GM18520 (cell line): ENCODE measurements around the gene LRMDA.

Experiments
- ATAC-seq: cut with Tn5 transposase; IDR thresholded peaks from one replicate; pipeline ENCODE4 v1.9.1; 2021; ENCODE audit not compliant: unreplicated experiment

Gene LRMDA

GRCh38 chr10:76544789-76545188, 1113.4 kb downstream of the LRMDA start:
- ATAC-seq = no peak

- no peak for ATAC-seq
These were observed 1115.0 kb downstream of the LRMDA start for GRCh38 chr10:76546411-76546810.

DNA sequence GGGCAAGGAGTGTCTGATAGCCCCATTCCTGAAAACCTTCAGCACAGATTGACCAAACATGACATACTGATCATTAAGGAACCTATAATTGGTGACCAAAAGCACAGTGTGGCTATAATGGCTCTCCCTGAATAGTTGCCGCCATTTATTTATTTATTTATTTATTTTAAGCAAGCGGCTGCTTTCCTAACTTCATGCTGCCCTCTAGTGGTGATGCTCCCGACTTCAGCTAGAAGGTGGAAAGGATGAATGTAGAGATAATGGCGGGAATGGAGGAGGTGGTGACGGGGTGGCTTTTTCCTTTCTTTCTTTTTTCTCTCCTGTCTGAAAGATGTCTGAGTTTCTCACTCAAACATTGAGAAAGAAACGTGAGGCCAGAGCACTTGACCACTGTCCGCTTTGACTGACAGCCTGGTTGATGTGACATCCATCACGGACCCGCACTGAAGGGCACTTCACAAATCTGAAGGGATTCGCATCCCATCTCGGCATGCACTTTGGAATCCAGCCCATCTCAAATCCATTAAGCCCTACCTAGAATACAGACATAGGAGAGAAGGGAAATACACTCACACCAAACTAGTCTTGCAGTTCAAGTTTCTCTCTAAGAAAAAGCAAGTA, 1116.0 kb downstream of the LRMDA start:
- no peak for ATAC-seq

- no peak for ATAC-seq
These were observed 1117.3 kb downstream of the LRMDA start for GRCh38 chr10:76548716-76549115.

GRCh38 chr10:76549171-76549570, 1117.7 kb downstream of the LRMDA start:
- no peak for ATAC-seq

GRCh38 chr10:76550806-76551205, 1119.4 kb downstream of the LRMDA start:
- no peak for ATAC-seq

- no peak for ATAC-seq
These were observed 1120.9 kb downstream of the LRMDA start for GRCh38 chr10:76552091-76552873.

DNA sequence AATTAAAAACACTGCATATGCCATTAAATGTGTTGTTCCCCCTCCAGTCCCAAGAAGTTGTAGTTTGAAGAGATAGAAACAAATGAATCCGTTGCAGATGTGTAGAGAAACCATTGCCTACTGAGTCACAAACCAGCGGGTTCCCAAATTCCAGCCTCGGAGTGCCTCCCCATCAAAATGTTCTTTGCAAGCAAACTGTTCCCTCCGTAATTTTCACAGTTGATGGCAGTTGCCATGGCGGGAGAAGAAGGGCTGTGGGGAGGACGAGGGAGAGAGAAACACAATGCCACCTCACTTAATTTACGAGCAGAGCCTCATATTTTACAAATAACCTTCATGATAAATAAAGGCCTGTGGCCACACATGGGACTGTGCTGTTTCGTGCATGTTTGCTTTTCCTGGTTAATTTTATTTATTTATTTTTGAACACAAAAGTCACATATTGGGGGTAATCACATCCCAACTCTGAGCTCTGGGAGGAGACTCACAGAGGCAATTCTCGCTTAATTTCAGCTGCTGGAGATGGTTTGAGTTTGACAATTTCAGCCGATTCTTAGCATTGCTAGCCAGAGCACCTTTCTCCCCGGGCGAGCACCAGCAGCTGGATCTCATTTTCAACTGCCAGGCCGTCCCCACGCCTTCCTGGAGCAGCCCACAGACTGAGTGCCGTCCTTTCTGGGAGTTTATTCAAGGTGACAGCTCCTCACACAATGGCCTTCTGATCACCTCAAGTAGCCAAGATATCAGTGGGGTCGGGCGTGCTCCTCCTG, 1122.0 kb downstream of the LRMDA start:
- no peak for ATAC-seq

DNA sequence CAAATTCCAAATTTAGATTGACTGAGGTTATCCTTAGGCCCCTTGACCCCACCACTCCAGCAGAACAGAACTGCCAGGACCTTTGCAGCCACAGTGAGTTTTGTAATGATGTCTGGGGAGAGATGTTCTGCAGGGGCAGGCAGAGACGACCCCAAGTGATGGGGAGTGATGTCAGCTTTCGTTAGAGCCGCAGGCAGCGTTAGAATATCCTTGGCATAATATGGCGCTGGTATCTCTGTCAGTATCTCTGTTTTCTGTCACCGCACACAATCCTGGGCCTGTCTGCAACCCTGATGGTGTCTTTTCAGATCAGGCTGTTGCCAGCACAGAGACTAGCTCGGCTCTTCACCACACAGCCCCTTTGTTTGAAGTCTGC, 1122.6 kb downstream of the LRMDA start:
- no peak for ATAC-seq

DNA sequence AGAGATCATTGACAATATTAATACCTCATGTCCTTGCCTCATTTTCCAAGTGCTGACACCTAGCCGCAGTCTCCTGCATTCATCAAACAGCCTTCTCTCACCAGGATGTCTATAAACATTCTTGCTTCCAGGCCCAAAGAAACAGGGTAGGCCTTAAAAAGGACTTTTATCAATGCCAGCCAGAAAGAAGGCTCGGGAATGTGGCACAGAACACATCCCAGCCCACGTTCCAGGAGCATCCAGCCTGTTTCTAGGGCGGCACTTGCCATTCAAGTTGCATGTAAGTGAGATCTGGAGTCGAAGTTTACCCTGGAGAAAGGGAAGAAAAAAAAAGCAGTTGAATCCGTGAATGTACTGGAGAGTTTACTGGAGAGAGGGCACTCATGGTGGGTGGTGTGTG, 1123.1 kb downstream of the LRMDA start:
- ATAC-seq = no peak

DNA sequence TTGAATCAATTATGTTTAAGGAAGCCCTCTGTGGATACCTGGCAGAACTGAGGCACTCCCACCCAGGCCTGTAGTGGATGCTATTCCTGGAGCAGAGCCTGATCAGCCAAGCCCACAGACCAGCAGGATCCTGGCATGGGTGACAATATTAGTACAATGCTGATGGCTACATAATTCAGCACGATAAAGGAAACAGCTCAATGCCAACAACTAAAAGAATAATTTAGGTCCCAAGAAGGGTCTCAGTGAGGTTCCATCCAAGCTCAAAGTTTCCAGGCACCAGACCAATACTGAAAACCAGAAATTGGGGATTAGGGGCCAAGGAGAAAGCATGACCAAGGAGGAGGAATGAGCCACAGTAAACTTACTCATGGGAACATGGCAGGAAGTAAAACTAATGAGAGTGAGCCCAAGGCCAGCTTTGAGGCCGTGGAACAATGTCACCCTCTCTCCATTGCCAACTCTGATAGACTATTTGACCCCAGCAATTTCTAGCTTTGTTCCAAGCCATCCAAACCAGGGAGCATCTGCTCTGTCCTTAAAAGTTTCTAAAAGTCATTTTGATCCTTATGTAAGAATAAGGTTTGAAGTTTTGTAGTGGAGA, 1123.7 kb downstream of the LRMDA start:
- no peak for ATAC-seq

DNA sequence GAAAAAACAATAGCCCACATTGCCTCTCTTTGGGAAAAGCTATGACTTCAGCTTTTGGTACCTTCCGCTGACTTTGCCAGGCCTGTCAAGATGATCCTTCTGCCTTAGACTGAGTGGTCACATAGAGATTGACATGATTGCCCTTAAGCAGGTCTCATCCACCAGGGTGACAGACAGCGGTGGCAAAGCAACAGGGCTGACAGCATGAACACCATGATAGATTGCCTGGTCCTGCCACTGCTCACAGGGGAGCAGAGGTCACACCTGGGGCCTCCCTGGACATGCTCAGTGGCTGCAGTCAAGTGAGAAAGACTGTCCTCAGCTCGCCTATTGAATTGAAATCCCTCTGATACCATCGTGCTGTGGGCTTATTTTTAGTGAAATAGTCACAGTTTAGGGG, 1125.9 kb downstream of the LRMDA start:
- no peak for ATAC-seq

GRCh38 chr10:76558586-76558985, 1127.2 kb downstream of the LRMDA start:
- ATAC-seq = no peak

GRCh38 chr10:76558996-76559891, 1127.8 kb downstream of the LRMDA start:
- no peak for ATAC-seq

DNA sequence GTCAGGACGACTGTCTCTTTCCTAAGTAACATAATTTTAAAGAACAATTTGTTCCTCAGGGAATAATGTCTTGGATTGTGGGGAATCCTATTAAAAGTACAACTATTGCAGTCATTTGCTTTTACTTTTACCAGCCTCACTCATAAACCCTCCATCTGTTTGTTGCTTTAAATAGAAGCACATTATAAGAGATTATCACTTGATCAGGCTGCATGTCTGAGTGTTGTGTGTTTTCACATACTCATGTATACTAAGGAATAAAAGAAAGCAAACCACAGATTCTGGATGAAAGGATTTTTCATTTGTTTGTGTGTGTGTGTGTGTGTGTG, 1128.4 kb downstream of the LRMDA start:
- no peak for ATAC-seq

- ATAC-seq = no peak
These were observed 1128.9 kb downstream of the LRMDA start for GRCh38 chr10:76560338-76560737.

GRCh38 chr10:76563286-76563685, 1131.9 kb downstream of the LRMDA start:
- ATAC-seq = no peak

- ATAC-seq = no peak
These were observed 1140.6 kb downstream of the LRMDA start for GRCh38 chr10:76572021-76572420.

DNA sequence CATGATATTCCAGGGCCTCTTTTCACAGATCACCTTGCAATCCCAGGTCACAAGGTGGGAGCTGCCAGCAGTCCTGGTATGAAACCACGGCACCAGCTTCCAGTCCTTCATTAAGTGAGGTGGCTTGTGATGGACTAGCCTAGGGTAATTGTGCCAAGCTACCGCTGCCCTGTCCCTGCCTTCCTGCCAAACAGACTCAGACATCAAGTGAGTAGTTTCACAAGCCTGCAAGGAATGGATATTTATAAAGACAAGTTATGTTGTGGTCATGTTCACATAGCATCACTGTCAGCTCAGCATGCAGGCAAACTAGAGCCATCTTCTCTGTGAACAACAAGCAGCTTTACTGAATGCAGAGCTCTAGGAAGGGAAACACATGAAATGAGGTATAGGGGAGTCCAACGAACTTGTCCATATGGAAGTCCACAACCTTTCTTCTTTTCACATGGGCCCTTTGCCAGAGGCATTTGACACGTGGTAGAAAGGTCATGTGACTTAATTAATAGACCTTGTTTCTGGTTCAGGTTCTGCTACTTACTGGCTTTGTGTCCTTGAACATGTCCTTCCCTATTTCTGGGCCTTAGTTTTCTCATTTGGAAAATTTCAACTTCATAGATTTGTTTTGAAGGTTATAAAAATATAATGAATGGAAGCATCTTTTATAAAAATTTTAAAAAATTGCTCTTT, 1145.0 kb downstream of the LRMDA start:
- ATAC-seq = no peak

DNA sequence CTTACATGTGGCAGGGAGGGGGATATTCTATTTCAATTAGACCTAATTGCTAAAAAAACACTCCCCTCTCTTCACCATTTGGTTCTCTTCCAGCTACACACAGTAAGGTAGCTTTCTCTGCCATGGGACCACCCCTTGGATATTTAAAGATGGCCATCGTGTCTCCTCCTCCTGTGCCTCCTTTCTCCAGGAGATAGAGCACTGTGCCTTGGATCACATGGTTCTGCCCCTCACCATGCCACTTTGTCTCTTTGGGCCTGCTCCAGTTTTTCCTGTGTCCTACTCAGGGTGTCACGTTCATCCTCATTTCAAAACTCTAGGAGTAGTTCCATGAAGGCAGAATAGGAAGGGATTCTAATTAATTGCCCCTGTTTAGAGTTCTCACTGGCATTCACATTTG, 1146.0 kb downstream of the LRMDA start:
- ATAC-seq = no peak
